ENCODE data around the gene ZP1. TPM values are rescaled to one million over a fixed set of nuclear protein-coding genes. Genes with fewer than 3 reads are reported as not detected.
A peak's percentile ranks its signal among the peaks of the same experiment; 100 is the strongest.

Gene ZP1
- total and polyA plus RNA-seq, 2 of the 4 experiments (the other 2 are of a cell fraction) = 0.18 to 1.6 TPM

DNA sequence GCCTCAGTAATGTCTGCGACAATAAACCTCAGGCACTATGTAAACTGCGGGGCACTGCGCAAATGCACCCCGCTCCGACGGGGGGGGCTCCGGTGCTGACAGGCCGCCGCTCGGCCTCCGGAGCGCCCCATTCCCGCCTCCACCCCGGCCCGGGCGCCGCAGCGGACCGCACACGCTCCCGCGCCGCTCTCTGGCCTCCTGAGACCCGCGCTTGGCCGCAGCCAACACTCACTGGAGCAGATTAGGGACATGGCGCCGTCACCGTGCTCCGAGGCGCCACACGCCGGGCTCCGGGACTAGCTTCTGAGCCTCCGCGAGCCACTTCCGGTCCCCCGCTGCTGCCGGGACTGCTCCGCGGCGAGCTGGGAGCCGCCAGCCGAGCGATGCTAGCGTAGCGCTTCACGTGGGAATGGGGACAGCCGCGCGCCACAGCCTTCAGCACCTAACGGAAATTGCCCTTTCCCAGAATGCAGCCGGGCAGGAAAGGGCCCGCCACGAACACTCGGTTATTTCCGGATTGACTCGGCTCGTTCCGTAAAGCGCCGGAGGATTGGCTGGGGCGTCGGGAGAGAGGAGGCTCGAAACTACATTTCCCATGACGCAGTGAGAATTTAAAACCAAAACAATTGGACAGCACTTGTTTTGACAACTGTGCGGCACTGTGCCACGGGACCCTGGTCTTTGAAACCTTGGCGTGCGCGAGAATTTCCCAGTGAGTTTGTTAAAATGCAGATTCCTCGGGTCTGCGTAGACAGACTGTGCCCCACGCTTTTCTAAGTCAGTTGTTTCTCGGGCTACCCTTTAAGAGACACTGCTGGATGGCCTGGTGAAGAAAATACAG is 39.0 kb downstream of the ZP1 start, which contains the start of gene PRPF19 (continued):
- TF ChIP-seq, protein P1, sequence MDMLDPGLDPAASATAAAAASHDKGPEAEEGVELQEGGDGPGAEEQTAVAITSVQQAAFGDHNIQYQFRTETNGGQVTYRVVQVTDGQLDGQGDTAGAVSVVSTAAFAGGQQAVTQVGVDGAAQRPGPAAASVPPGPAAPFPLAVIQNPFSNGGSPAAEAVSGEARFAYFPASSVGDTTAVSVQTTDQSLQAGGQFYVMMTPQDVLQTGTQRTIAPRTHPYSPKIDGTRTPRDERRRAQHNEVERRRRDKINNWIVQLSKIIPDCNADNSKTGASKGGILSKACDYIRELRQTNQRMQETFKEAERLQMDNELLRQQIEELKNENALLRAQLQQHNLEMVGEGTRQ (IDR thresholded peaks at IDR 0.05; ENCODE audit: low read depth, low read length) = peak; percentile 78
- no peak for TF ChIP-seq RFX5 (IDR thresholded peaks at IDR 0.05; ENCODE audit: low read depth, low read length)

- Histone ChIP-seq H3K4me3 (ENCODE audit: insufficient read depth, low read depth, low read length) (no peak overlapping the region), H2BK15ac (ENCODE audit: low read depth, low read length) (no peak overlapping the region), H2BK20ac (ENCODE audit: low read depth, low read length) (no peak overlapping the region), H2BK120ac (ENCODE audit: low read depth, low read length) (no peak overlapping the region), H3K9me3 (ENCODE audit: control insufficient read depth, insufficient read depth, low read length) (no peaks in the 10 kb centered on the region), H2AK5ac (ENCODE audit: low read depth, low read length) (no peak overlapping the region), H3K4me2 (ENCODE audit: low read depth, low read length) (no peak overlapping the region), H3K79me1 (ENCODE audit: low read depth in 1 of 2, low read length in 2 of 2) (peaks cover 6 to 22% of the 10 kb centered on the region in 2 experiments; a peak in 3 of 4 replicates), H3K27ac (ENCODE audit: insufficient read depth, low read length) (no peak overlapping the region), H3K56ac (ENCODE audit: extremely low read depth, insufficient read depth, low read length) (no peak overlapping the region), H4K5ac (ENCODE audit: low read depth, low read length) (no peak overlapping the region), H2AK9ac (replicated peaks; ENCODE audit: low read depth, low read length, poor library complexity) (no peak overlapping the region), H3K14ac (replicated peaks; ENCODE audit: low read depth, low read length) (no peak overlapping the region), H3K9me1 (ENCODE audit: insufficient read depth, low read length) (peaks cover 4% of the 10 kb centered on the region), H3K36me3 (ENCODE audit: control insufficient read depth, insufficient read depth, low read length) (no peaks in the 10 kb centered on the region), H3K27me3 (ENCODE audit: control insufficient read depth, insufficient read depth, low read length) (peaks cover 10% of the 10 kb centered on the region), H4K20me1 (ENCODE audit: insufficient read depth, low read length) (peaks cover 18% of the 10 kb centered on the region), H2BK5ac (ENCODE audit: low read depth, low read length, poor library complexity, severe bottlenecking) (no peak overlapping the region), H3K23ac (ENCODE audit: low read depth, low read length) (no peak overlapping the region), H3K4me1 (ENCODE audit: control insufficient read depth, insufficient read depth, low read length) (peaks cover 3% of the 10 kb centered on the region), H3K4ac (ENCODE audit: low read depth, low read length) (no peak overlapping the region), H3K18ac (ENCODE audit: low read depth, low read length) (no peak overlapping the region), H4K91ac (ENCODE audit: insufficient read depth, low read depth, low read length) (no peak overlapping the region), H3K9ac (ENCODE audit: low read depth, low read length) (no peak overlapping the region), H4K8ac (ENCODE audit: low read depth in 2 of 2, low read length in 2 of 2) (no peak overlapping the region), H2AFZ (replicated peaks; ENCODE audit: low read length, poor library complexity) (no peak overlapping the region)
- ATAC-seq (ENCODE audit: low read depth) (no peak), DNase-seq (no peak)
- POLR2A ChIA-PET (ENCODE audit: unreplicated experiment) = no interaction called here
- no peak for TF ChIP-seq SMC3 (IDR thresholded peaks at IDR 0.05; ENCODE audit: low read depth, low read length)
- no peak for TF ChIP-seq MAZ (IDR thresholded peaks at IDR 0.05; ENCODE audit: borderline replicate concordance, low read depth, low read length)
- CTCF ChIA-PET = interaction anchor here (0.6 to 1.4 kb wide), 2 partner anchors 9 to 17 kb away, joined by 4 read pairs; no protein-coding TSS in a partner anchor
- dilution Hi-C loops (cut with HindIII; ENCODE audit: low sequenced_read_pairs, unreplicated experiment) (no loop called here), intact Hi-C loops (cut with micrococcal nuclease) (loop anchor here (5.0 kb wide), 1 partner anchor 263 kb away; no protein-coding TSS in a partner anchor), in situ Hi-C loops (cut with MboI; ENCODE audit: low sequenced_read_pairs) (loop anchor here (25.0 kb wide), 1 partner anchor 1322 kb away; no protein-coding TSS in a partner anchor)
- no TSS peak for BruUV-seq (replicated peaks)
- WGBS, 2 experiments (ENCODE audit: extremely low coverage in 2 of 2, insufficient read length in 1 of 2) = 13% methylated on average over 1 of the region's 1 CpG; no CpG with 5 or more reads in 1 of the 2 experiments
Observed at GRCh38 chr11:60908803-60909202, 41.5 kb downstream of the ZP1 start.
